Aorta (tissue), 5 donors: ENCODE results near the gene TTC12. TPM values are rescaled to one million over a fixed set of nuclear protein-coding genes. Genes with fewer than 3 reads are reported as not detected.

Experiments used
- ATAC-seq: fragments of 200-7000 bp; cut with Tn5 transposase; one replicate; pipeline ENCODE4 v1.9.1; 2022; ENCODE audit warnings: moderate library complexity; ENCODE audit not compliant: low FRiP score
- DNase-seq, 2 donors: peaks; one replicate each; pipeline ENCODE4 v3.0.0-alpha.2; 2020
- H3K27ac ChIP-seq, 2 donors: one replicate each; pipeline ENCODE4 v1.5.1; 2013; ENCODE audit warnings: low read length in 2 of 2, mild to moderate bottlenecking in 2 of 2, moderate library complexity in 2 of 2, control low read depth in 1 of 2, inconsistent platforms in 1 of 2, low read depth in 1 of 2
- H3K27me3 ChIP-seq, 2 donors: one replicate each; pipeline ENCODE4 v1.6.1; 2013; ENCODE audit warnings: control low read depth in 1 of 2, low read length in 1 of 2, mild to moderate bottlenecking in 1 of 2, moderate library complexity in 1 of 2; ENCODE audit not compliant: insufficient read depth in 2 of 2, control insufficient read depth in 1 of 2
- H3K36me3 ChIP-seq, 2 donors: one replicate each; pipeline ENCODE4 v1.6.1; 2013; ENCODE audit warnings: control low read depth in 1 of 2, low read length in 1 of 2, mild to moderate bottlenecking in 1 of 2; ENCODE audit not compliant: insufficient read depth in 2 of 2, control insufficient read depth in 1 of 2
- H3K4me1 ChIP-seq, 2 donors: one replicate each; pipeline ENCODE4 v1.6.1; 2013; ENCODE audit warnings: low read length in 2 of 2, control low read depth in 1 of 2, mild to moderate bottlenecking in 1 of 2, moderate library complexity in 1 of 2; ENCODE audit not compliant: insufficient read depth in 2 of 2, control insufficient read depth in 1 of 2
- H3K4me3 ChIP-seq, 2 donors: one replicate each; pipeline ENCODE4 v1.5.1; 2013; ENCODE audit warnings: low read length in 2 of 2, control low read depth in 1 of 2, mild to moderate bottlenecking in 1 of 2
- H3K9me3 ChIP-seq: one replicate; pipeline ENCODE4 v1.6.1; 2013; ENCODE audit warnings: mild to moderate bottlenecking, low read length; ENCODE audit not compliant: control insufficient read depth
- WGBS, 2 donors: extraction: QIAGEN DNeasy Blood & Tissue Kit; methylation state at CpG; one replicate each; pipeline ENCODE4 v1.1.7; 2013; 5-methylcytosine and 5-hydroxymethylcytosine counted together
- intact Hi-C, 2 donors: fragments of 100-400 bp; cut with DNase I; formaldehyde crosslinking; loops; one replicate each; pipeline versions ENCODE4 v1.14.2 to v1.15.0; 2022
- polyA plus RNA-seq, 2 donors: library from polyadenylated mRNA; stranded (reverse); fragments of 200-250 nt; gene quantifications; one replicate each; pipeline ENCODE4 v1.2.3, GENCODE V29; 2013
- total RNA-seq, 2 donors: library from RNA; stranded (reverse); fragmentation: NEBNext Ultra II Directional; extraction: Animal tissue kit (Norgen Biotek cat#: 25700); gene quantifications; one replicate each; pipeline ENCODE4 v1.2.1, GENCODE V29; 2021
- donor health status: healthy with polysubstance abuse.
- donor health status: Bipolar disorder and iron deficiency.
- donor health status: DM: no; HTN: no; CAD: no.
- donor health status: DM: no; HTN: no; CAD: no.
- donor health status: DM: yes; HTN: yes; CAD: no.

Gene TTC12
- total and polyA plus RNA-seq, 4 donors, result 7.3 to 24.7 (median 10.3) TPM

DNA sequence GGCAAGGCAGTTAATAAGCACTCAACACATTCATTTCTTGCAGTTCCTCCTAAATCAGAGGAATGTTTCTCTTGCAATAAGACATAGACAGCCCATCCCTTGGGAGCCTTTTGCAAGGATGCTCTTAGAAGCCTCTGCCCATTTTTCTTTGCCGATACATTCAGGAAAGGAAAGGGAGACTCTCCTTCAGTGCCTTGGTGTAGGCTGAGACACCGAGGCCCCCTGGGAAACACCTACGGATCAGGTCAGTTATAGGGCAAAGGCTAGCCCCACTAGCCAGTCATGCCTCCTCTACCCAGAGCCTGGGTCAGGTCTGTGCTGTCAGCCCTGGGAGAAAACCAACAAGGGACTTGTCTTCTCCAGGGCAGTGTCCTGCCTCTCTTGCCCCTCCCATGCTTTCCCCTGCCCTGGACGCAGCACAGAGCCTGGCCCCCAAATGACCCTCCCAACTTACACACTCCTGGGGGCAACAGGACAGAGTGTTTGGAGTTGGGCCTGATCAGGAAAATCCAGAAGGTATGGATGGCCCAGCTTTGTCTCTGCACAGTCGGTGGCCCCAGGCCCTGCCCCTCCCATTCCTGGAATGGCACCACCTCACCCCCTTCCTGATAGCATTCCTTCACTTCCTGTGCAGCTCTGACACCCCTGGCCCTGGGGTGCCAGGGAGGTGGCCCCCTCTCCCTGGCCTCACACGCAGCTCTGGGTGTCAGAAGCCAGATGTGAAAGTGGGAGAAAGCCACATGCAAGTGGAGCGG lies 91.5 kb downstream of the TTC12 start:
- no peak for DNase-seq
- intact Hi-C loops, result no loop called here
- WGBS, 2 donors, result 62 to 72% methylated on average over 7 of the region's 7 CpGs

DNA sequence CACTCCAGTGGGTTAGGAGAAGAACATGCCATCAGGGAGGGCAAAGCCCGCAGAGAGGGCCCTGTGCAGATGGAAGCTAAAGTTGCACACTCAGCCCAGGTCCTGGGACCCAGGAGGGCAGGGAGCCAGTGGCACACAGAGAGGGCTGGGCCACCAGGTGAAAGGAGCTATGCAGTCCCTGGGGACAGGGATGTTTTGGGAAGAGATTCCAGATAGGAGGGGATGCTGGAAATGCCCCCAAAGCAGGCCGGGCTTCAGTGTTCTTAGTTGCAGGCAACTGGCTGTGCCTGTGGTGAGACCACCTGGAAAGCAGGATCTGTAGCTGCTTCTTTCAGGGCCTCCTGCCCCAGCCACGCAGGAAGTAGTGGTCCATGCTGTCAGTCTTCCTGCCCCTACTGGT lies 92.8 kb downstream of the TTC12 start:
- Histone ChIP-seq H3K27me3 (no peaks in the 10 kb centered on the region), H3K4me3 (no peak overlapping the region), H3K4me1 (no peaks in the 10 kb centered on the region), H3K36me3 (no peaks in the 10 kb centered on the region), H3K27ac (no peak overlapping the region), H3K9me3 (no peaks in the 10 kb centered on the region)
- intact Hi-C loops, result no loop called here
- no peak for DNase-seq
- ATAC-seq, result no peak
- 81 to 82% methylated on average over 3 of the region's 3 CpGs for WGBS, 2 donors

More for the DNA sequence above, 91.5 kb downstream of the TTC12 start:
- ATAC-seq, result no peak
- Histone ChIP-seq H3K36me3 (no peaks in the 10 kb centered on the region), H3K4me1 (no peaks in the 10 kb centered on the region), H3K9me3 (no peaks in the 10 kb centered on the region), H3K27me3 (no peaks in the 10 kb centered on the region), H3K27ac (no peak overlapping the region), H3K4me3 (no peak overlapping the region)

DNA sequence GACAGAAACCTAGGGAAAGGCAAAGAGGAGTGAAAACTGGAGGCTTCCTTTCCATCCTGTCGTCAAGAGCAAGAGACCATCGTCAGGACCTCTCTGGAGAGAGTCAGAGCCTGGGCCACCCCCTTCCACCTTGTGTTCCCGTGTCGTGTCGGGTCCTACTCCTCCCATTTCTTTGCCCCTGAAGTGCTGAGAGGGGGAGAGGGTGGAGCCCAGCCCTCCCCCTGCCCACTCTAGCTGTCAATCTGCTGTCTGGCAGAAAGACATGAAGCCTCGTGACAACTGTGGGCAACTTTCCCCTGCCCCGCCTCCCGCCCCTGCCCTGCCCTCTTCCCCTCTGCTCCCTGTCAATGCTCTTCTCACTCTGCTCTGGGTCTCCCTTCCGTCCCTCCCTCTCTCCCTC lies 93.8 kb downstream of the TTC12 start:
- no peak for ATAC-seq
- Histone ChIP-seq H3K4me1 (no peaks in the 10 kb centered on the region), H3K9me3 (no peaks in the 10 kb centered on the region), H3K27me3 (no peaks in the 10 kb centered on the region), H3K4me3 (no peak overlapping the region), H3K27ac (no peak overlapping the region), H3K36me3 (no peaks in the 10 kb centered on the region)
- DNase-seq, result no peak
- intact Hi-C loops, result no loop called here
- 48 to 50% methylated on average over 8 to 9 of the region's 9 CpGs for WGBS, 2 donors

DNA sequence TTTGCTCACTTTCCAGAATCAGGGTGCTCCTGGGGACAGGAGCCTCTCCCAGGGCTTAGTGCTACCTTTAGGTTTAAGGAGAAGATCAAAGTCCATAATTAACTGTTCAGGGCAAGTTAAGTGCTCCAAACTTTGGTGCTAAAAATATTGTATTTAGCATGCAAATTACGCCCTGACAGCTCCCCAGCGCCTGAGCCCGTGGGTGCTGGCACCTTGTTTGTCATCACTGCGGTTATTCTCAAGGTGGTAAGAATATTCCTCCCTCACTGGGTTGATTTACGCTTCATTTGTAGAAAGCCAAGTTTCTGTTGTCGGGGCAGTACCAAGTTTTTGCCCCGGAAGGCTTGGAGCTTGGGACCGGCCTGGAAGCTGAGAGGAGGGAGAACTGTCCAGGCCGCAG lies 94.5 kb downstream of the TTC12 start:
- intact Hi-C loops, result no loop called here
- DNase-seq (no peak), ATAC-seq (no peak)
- WGBS, 2 donors, result 84% methylated on average over 9 of the region's 9 CpGs
- H3K9me3 ChIP-seq, result no peaks in the 10 kb centered on the region
- H3K27ac ChIP-seq, result no peak overlapping the region
- no peaks in the 10 kb centered on the region for H3K4me1 ChIP-seq
- no peak overlapping the region for H3K4me3 ChIP-seq
- no peaks in the 10 kb centered on the region for H3K27me3 ChIP-seq
- H3K36me3 ChIP-seq, result no peaks in the 10 kb centered on the region

DNA sequence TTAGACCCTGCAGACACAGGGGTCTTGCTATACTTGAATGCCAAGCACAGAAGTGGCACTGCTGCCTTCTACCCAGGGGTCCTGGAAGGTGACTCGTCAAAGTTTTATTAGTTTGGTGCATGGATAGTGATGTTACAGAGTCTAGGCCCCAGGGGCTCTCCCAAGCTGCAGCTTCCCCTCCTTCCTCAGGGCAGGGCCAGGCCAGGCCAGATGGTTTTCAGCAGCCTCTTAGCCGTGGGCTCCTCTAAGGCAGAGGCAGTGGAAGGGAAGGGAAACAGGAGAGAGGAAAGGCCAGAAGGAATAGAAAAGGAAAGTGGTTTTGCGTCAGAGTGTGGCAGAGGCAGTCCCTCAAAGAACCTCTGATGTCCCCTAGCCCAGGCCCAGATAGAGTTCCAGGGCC lies 95.1 kb downstream of the TTC12 start:
- intact Hi-C loops, result no loop called here
- no peaks in the 10 kb centered on the region for H3K36me3 ChIP-seq
- H3K4me3 ChIP-seq, result no peak overlapping the region
- no peak for ATAC-seq
- no peak for DNase-seq
- H3K27me3 ChIP-seq, result no peaks in the 10 kb centered on the region
- no peaks in the 10 kb centered on the region for H3K9me3 ChIP-seq
- H3K27ac ChIP-seq, result no peak overlapping the region
- WGBS, 2 donors, result 82% methylated on average over 3 of the region's 3 CpGs
- H3K4me1 ChIP-seq, result no peaks in the 10 kb centered on the region

DNA sequence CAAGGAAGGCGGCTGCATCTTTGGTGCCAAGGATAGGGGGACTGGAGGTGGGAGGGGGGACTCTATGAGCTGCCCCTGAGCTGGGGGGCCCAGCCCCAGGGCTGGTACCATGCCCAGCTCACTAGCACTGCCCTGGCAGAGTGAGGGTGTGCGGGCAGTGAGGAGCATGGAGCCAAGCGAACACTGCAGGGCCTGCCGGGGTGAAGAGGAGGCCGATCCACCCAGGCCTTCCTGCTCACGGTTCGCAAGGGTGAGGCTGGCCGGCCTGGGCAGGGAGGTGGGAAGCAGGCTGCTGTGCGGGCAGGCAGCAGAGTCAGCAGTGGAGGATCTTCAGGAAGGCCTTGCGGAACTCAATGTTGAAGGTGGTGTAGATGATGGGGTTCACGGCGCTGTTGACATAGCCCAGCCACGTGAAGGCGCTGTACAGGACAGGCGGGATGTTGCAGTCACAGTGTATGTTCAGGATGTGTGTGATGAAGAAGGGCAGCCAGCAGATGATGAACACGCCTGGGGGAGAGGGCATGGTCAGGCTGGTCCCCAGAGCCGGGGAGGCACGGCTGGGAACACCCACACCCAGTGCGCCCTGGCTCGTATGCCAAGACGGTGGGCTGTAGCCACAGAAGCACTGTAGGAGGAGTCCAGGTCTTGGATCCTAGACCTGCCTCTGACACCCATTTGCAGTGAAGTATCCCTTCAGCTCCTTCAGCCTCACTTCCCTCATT lies 96.2 kb downstream of the TTC12 start:
- Histone ChIP-seq H3K27ac (no peak overlapping the region), H3K27me3 (no peaks in the 10 kb centered on the region), H3K4me3 (no peak overlapping the region), H3K36me3 (no peaks in the 10 kb centered on the region), H3K4me1 (no peaks in the 10 kb centered on the region), H3K9me3 (no peaks in the 10 kb centered on the region)
- 89 to 90% methylated on average over 19 to 21 of the region's 21 CpGs for WGBS, 2 donors
- DNase-seq (peak in 1 of 2 donors; percentile 68), ATAC-seq (no peak)
- intact Hi-C loops, result no loop called here

DNA sequence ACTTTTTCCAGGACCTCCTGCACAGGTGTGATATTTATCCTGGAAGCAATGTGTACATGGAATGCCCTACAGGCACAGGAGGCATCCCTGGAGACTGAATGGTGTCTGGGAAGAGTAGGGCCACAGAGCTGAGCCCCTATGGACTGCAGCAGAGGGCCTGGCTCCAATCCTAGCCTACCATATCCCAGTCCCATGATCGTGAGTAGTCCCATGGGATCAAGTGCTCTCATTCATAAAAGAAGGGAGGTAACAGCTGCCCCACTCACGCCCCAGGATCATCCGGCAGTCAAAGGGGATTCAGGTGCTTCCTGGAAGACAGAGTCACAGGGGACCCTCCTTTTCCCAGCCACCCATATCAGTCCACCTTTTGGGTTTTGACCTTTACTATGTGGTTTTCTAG lies 97.2 kb downstream of the TTC12 start:
- Histone ChIP-seq H3K27me3 (no peaks in the 10 kb centered on the region), H3K36me3 (no peaks in the 10 kb centered on the region), H3K4me3 (no peak overlapping the region), H3K9me3 (no peaks in the 10 kb centered on the region), H3K4me1 (no peaks in the 10 kb centered on the region), H3K27ac (no peak overlapping the region)
- intact Hi-C loops, result no loop called here
- ATAC-seq (no peak), DNase-seq (peak in 1 of 2 donors; percentile 58)
- 66 to 69% methylated on average over 3 of the region's 3 CpGs for WGBS, 2 donors

DNA sequence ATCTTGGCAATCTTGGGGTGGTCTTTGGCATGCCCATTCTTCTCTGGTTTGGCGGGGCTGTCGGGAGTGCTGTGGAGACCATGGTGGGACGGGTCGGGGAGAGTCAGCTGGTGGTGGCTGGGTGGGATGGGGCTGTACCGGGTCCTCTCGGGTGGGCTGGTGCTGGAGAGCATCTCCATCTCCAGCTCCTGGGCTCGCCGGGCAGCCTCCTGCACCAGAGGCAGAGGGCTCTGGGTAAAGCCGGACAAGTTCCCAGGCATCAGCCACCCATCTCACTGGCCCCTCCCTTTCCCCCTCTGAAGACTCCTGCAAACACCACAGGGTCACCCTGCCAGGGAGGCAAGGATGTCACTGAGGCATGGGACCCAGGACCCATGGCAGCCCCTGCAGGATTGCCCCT lies 98.3 kb downstream of the TTC12 start:
- H3K27me3 ChIP-seq, result no peaks in the 10 kb centered on the region
- no peaks in the 10 kb centered on the region for H3K4me1 ChIP-seq
- no peaks in the 10 kb centered on the region for H3K36me3 ChIP-seq
- 83 to 92% methylated on average over 7 to 9 of the region's 9 CpGs for WGBS, 2 donors
- H3K9me3 ChIP-seq, result no peaks in the 10 kb centered on the region
- intact Hi-C loops, result no loop called here
- ATAC-seq (no peak), DNase-seq (peak in 1 of 2 donors; percentile 57)
- H3K27ac ChIP-seq, result no peak overlapping the region
- H3K4me3 ChIP-seq, result no peak overlapping the region

DNA sequence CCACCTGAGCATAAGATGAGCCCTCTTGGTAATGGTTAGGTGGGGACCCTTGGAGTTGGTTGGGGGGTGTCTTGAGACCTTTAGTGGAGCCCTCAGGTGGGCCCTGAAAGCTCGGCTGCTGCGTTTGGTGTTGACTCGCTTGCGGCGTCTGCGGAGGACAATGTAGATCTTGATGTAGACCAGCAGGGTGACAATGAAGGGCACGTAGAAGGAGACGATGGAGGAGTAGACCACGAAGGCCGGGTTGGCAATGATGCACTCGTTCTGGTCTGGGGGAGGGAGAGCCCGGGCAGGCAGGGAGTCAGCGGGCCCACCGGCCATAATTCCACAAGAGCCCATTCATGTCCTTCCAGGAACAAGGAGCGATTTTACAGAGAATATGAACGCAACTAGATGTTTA lies 101.0 kb downstream of the TTC12 start:
- intact Hi-C loops, result no loop called here
- H3K4me1 ChIP-seq, result no peaks in the 10 kb centered on the region
- DNase-seq (peak in 1 of 2 donors; percentile 62), ATAC-seq (no peak)
- 93 to 94% methylated on average over 16 of the region's 16 CpGs for WGBS, 2 donors
- H3K9me3 ChIP-seq, result no peaks in the 10 kb centered on the region
- H3K27ac ChIP-seq, result no peak overlapping the region
- no peaks in the 10 kb centered on the region for H3K27me3 ChIP-seq
- H3K36me3 ChIP-seq, result no peaks in the 10 kb centered on the region
- no peak overlapping the region for H3K4me3 ChIP-seq
